Measurements from ENCODE around the gene TMEM35B.
"Not testable (repeated sequence)": the region's sequence is repeated elsewhere in the genome, so short reads cannot be mapped to it uniquely, and the experiment has no call there.

The TMEM35B gene

GRCh38 chr1:34984793-34985608 lies at the start of gene TMEM35B:
TMEM35B (minus strand) TSS chr1:34985347; CDS start chr1:34985305, 42 bp downstream.
- DNase-seq (ENCODE audit: extremely low read depth in 1 of 2, low read depth in 1 of 2), result peak; percentile 42 to 62

- DNase-seq (ENCODE audit: extremely low read depth in 1 of 2, low read depth in 1 of 2), result no peak
Measured at GRCh38 chr1:35033346-35033745, 48.2 kb upstream of the TMEM35B start.

- DNase-seq (ENCODE audit: extremely low read depth in 1 of 2, low read depth in 1 of 2), result no peak
Measured at GRCh38 chr1:35032384-35032739, 47.2 kb upstream of the TMEM35B start.

DNA sequence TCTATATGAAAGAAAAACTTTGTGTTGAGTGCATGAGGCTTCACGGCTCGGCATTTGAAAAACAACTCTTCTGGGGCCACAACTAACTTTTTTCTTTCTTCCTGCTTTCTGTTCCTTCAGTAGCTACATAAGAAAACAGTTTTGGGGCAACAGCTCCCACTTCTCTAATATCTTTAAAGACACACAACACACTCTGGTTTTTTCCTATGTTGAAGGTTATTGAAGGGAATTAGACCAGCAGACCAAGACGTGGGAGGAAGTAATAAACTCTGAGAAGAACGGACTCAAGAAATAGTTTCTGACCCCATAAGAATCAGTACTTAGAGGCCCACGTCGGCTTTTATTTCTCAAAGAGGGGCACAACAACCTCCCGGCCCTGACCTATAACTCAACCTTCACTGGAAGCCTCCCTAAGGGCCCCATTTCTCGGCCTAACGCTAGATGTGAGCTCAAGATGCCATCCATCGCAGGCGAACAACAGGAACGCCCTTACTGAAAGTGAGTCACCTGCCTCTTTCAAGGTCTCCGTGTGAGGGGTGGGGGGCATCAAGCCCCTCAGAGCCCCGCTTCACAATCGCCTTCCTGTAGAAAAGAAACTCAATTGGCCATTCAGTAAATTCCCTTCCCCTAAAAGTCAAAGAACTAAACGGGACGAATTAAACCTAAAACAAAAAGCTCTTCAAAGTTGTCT lies 45.8 kb upstream of the TMEM35B start:
- peak in 1 of 2 donors; percentile 11 for DNase-seq (ENCODE audit: extremely low read depth in 1 of 2, low read depth in 1 of 2)

- DNase-seq (ENCODE audit: extremely low read depth in 1 of 2, low read depth in 1 of 2), result no peak
Measured at GRCh38 chr1:35030338-35030737, 45.2 kb upstream of the TMEM35B start.

- no peak for DNase-seq (ENCODE audit: extremely low read depth in 1 of 2, low read depth in 1 of 2)
Measured at GRCh38 chr1:35029761-35030160, 44.6 kb upstream of the TMEM35B start.

GRCh38 chr1:35016406-35016805 lies 31.3 kb upstream of the TMEM35B start:
- DNase-seq (ENCODE audit: extremely low read depth in 1 of 2, low read depth in 1 of 2), result no peak

DNA sequence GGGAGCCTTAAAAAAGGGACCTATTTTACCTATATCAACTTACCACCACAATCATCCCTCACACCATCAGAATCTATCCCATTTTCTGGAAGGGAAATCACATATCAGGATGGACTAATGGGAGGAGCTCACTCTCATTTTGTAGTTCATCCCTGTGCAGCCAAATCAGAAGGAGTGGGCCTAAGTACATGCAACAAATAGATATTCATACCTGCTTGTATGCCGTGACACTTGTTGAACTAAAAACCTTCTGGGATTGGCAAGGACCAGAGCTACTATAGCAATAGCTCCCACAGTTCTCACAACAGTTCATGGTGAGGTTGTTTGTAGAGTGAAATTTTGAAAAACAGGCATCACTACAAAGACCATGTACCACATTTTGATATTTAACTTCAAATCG lies 29.3 kb upstream of the TMEM35B start:
- DNase-seq (ENCODE audit: extremely low read depth in 1 of 2, low read depth in 1 of 2), result no peak

DNA sequence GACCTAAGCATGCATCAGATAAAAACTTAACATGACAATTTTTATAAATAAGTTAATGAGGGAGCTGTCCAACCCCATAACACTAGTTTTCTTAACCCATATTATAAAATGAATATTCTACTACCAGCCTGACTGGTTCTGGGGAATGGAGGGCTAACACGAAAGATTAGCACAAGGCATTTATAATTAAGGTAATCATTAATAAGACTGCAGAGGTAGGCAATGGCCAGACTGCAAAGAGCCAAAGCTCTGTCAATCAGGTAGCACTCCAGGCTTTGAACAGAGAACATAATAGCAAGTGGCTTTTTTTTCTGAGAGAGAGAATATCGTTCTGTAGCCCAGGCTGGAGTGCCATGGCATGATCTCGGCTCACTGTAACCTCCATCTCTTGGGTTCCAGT lies 20.6 kb upstream of the TMEM35B start:
- DNase-seq (ENCODE audit: extremely low read depth in 1 of 2, low read depth in 1 of 2), result no peak

GRCh38 chr1:35001743-35002142 lies 16.6 kb upstream of the TMEM35B start:
- no peak for DNase-seq (ENCODE audit: extremely low read depth in 1 of 2, low read depth in 1 of 2)

DNA sequence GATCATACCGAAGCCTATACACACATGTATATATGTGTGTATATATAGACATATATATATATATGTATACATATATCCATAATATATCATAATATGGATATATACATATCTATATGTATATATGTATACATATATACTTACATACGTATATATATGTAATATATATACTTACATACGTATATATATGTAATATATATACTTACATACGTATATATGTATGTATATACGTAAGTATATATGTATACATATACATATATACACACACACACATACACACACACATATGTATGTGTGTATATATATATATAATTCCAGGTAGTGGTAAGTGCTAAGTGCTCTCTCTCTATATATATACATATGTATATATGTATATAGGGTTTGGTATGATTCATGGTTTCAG lies 9.7 kb upstream of the TMEM35B start:
- DNase-seq (ENCODE audit: extremely low read depth in 1 of 2, low read depth in 1 of 2), result no peak

DNA sequence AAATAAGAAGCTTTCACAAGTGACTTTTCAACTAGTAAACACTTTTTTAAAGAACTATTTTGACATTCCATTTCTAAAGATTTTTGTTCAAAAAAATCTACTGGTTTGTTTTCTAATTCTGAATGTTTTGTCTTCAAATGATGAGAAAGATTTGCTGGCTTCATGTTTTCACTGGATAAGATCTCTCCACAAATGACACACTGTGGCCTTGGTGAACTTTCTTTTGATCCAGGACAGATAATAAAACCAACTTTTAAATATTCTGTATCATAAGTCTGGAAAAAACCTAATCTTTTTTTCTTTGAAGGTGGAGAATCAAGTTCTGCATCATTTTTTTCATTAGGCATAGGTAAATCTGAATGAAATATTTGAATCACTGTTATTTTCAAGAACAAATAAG lies 3.4 kb upstream of the TMEM35B start:
- DNase-seq (ENCODE audit: extremely low read depth in 1 of 2, low read depth in 1 of 2), result no peak

GRCh38 chr1:34988147-34988546 lies 3.0 kb upstream of the TMEM35B start:
- no peak for DNase-seq (ENCODE audit: extremely low read depth in 1 of 2, low read depth in 1 of 2)

- DNase-seq (ENCODE audit: extremely low read depth in 1 of 2, low read depth in 1 of 2), result no peak
Measured at GRCh38 chr1:34987018-34987417, 1.9 kb upstream of the TMEM35B start.

GRCh38 chr1:34985609-34985904 lies 410 bp upstream of the TMEM35B start:
- not testable (repeated sequence) for DNase-seq (ENCODE audit: extremely low read depth in 1 of 2, low read depth in 1 of 2)

DNA sequence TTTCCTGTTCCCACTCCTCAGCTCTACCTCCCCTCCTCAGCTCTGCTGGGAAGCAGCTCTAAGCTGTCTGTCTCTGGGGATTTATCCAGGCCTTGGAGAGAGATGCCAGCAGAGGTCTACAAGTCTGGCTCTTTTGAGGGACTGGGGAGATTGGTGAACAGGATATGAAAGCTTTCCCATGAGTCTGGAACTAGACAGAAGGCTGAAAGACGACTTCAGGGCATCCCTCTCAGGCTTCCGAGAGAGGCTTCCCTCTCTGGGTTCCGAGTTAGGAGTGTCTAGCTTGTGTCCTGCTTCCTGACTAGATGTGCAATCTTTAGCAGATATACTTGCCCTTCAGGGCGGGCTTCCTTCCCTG lies 733 bp downstream of the TMEM35B start:
- no peak for DNase-seq (ENCODE audit: extremely low read depth in 1 of 2, low read depth in 1 of 2)

- no peak for DNase-seq (ENCODE audit: extremely low read depth in 1 of 2, low read depth in 1 of 2)
Measured at GRCh38 chr1:34983700-34984355, 1.3 kb downstream of the TMEM35B start.

DNA sequence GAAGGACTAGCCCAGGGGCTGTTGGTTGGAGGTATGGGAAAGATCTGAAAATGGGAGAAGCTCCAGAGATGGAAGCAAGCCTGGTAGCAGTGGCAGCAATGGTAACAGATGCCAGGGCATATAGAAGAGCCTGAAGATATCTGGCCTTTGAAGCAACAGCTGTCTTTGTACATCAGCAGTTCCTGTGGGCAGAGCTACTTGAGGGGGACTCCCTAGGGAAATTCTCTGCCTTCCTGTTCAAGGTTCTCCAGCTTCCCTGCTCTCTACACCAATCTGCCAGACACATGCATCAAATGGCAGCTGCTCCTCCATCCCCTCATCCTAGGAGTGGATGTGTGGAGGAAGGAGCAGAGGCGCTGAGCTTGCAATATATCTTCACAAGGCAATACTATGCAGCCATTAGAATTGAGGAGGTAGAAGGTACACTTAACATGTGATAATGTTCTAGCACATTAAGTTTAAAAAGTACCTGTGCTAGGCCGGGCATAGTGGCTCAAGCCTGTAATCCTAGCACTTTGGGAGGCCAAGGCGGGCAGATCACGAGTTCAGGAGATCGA lies 2.2 kb downstream of the TMEM35B start:
- no peak for DNase-seq (ENCODE audit: extremely low read depth in 1 of 2, low read depth in 1 of 2)

DNA sequence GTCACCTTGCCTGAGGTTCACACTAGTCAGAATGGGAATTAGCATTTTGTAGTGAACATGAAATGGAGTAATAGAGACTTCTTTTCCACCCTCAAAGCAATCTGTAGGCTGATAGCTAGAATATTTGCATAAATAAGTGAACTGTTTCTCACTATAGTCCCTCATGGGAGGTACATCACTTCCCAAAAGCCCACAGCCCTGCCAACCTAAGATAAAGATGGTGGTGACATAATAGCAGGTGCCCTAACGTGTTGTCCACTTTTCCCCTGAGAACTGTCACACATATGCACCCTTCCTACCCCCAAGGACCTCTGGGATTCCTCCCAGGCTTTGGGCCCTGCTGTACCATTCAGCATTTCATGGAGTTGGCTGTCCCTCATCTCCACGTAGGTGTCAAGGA lies 4.4 kb downstream of the TMEM35B start:
- no peak for DNase-seq (ENCODE audit: extremely low read depth in 1 of 2, low read depth in 1 of 2)

DNA sequence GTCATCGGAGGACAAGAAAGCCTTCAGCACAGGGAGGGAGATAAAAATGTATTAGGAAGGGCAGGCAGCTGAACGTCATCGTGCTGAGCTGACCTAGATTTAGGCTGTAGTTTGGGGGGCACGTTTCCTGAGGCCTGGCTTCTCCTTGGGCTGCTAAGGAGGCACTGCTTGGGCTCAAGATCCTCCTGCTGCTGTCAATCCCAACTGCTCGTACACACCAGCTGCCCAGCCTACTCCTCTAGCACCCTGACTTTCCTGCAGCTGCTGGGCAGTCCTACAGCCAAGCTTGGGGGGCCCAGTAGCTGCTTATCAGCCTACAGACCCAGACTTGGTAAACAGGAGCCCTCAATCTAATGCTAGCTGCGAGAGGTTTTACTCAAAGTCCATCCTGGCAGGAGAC lies 6.2 kb downstream of the TMEM35B start:
- DNase-seq (ENCODE audit: extremely low read depth in 1 of 2, low read depth in 1 of 2), result no peak

DNA sequence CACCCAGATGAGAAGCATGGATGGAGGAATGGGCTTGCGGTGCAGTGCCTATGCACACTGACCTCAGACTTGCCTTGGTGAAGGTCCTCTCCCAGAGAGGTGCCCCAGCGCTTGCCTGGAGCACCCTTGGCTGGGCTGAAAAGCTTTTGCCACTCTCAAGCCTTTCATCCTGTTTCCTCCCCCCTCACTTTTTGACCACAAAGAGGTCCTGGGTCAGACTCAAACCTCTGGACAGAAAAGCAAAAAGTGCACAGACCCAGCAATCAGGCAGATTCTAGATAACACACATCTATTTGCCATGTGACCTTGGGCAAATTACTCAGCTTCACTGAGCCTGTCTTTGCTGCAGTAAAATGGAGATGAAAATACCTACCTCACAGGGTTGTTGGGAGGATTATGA lies 7.3 kb downstream of the TMEM35B start:
- DNase-seq (ENCODE audit: extremely low read depth in 1 of 2, low read depth in 1 of 2), result no peak

DNA sequence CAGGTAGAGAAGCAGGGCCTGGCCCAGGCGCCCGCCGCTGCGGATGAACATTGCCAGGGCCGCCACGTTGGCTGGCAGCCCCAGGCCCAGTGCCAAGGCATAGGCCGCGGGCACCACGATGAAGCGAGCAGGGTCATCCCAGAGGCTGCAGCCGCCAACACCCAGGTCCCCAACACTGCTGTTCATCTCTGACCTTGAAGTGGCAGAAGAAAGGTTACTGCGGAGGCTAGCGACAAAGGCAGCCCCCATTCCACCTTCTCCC lies 8.0 kb downstream of the TMEM35B start:
- DNase-seq (ENCODE audit: extremely low read depth in 1 of 2, low read depth in 1 of 2), result no peak
